Neural progenitor cell (in vitro differentiated cells): ENCODE measurements around the gene WDR88. TPM values are rescaled to one million over a fixed set of nuclear protein-coding genes. Genes with fewer than 3 reads are reported as not detected.
"Not testable (repeated sequence)": the region's sequence is repeated elsewhere in the genome, so short reads cannot be mapped to it uniquely, and the experiment has no call there.

Experiments
- DNase-seq: peaks from one replicate; pipeline ENCODE4 v3.0.0-alpha.2; 2016; ENCODE audit warnings: low spot score
- H2AFZ ChIP-seq: fragments of 200-600 bp; sonication (generic); replicated peaks from 2 replicates; pipeline ENCODE4 v1.6.1; 2016; ENCODE audit warnings: antibody characterized with exemption
- H3F3A ChIP-seq: fragments of 200-600 bp; sonication (generic); 2 replicates; pipeline ENCODE4 v1.6.1; 2016; ENCODE audit warnings: antibody characterized with exemption, low read depth
- H3K27ac ChIP-seq: fragments of 200-600 bp; sonication (generic); 2 replicates; pipeline ENCODE4 v1.5.1; 2016; ENCODE audit warnings: mild to moderate bottlenecking
- H3K27me3 ChIP-seq: fragments of 200-600 bp; sonication (generic); 2 replicates; pipeline ENCODE4 v1.6.1; 2016; ENCODE audit warnings: mild to moderate bottlenecking, moderate library complexity
- H3K36me3 ChIP-seq: fragments of 200-600 bp; sonication (generic); 2 replicates; pipeline ENCODE4 v1.5.1; 2016
- H3K4me1 ChIP-seq: fragments of 200-600 bp; sonication (generic); 2 replicates; pipeline ENCODE4 v1.6.1; 2016; ENCODE audit warnings: mixed run types
- H3K4me2 ChIP-seq: fragments of 200-600 bp; sonication (generic); 2 replicates; pipeline ENCODE4 v1.6.1; 2016
- H3K4me3 ChIP-seq: fragments of 200-600 bp; sonication (generic); 2 replicates; pipeline ENCODE4 v1.5.1; 2016
- H3K79me2 ChIP-seq: fragments of 200-600 bp; sonication (generic); 2 replicates; pipeline ENCODE4 v1.6.1; 2016; ENCODE audit warnings: low read depth
- H3K9ac ChIP-seq: fragments of 200-600 bp; sonication (generic); 2 replicates; pipeline ENCODE4 v1.6.1; 2016
- H3K9me3 ChIP-seq: fragments of 200-600 bp; sonication (generic); 2 replicates; pipeline ENCODE4 v1.5.1; 2016; ENCODE audit warnings: low read depth
- H4K20me1 ChIP-seq: fragments of 200-600 bp; sonication (generic); 2 replicates; pipeline ENCODE4 v1.6.1; 2016; ENCODE audit warnings: low read depth
- H3K27ac Mint-ChIP-seq: 3 replicates; pipeline ENCODE4 v1.8.0; 2021; ENCODE audit warnings: mixed read lengths
- H3K27me3 Mint-ChIP-seq: 2 replicates; pipeline ENCODE4 v1.8.0; 2022; ENCODE audit warnings: low read depth, mild to moderate bottlenecking, inconsistent platforms, moderate library complexity, mixed read lengths; ENCODE audit not compliant: insufficient read depth
- H3K36me3 Mint-ChIP-seq: 3 replicates; pipeline ENCODE4 v1.8.0; 2021; ENCODE audit warnings: mixed read lengths
- H3K4me1 Mint-ChIP-seq: 3 replicates; pipeline ENCODE4 v1.8.0; 2021; ENCODE audit warnings: mixed read lengths
- H3K4me3 Mint-ChIP-seq: 3 replicates; pipeline ENCODE4 v1.8.0; 2021; ENCODE audit warnings: mild to moderate bottlenecking, moderate library complexity, mixed read lengths
- H3K9me3 Mint-ChIP-seq: 3 replicates; pipeline ENCODE4 v1.8.0; 2020; ENCODE audit warnings: mixed read lengths
- EZH2 ChIP-seq: fragments of 200-600 bp; sonication (generic); IDR thresholded peaks from 2 replicates; pipeline ENCODE4 v1.6.1; 2017; ENCODE audit warnings: antibody characterized with exemption, mild to moderate bottlenecking, moderate library complexity
- EZH2phosphoT487 ChIP-seq: fragments of 200-600 bp; sonication (generic); IDR thresholded peaks from 2 replicates; pipeline ENCODE4 v1.6.1; 2017; ENCODE audit warnings: antibody characterized with exemption
- total RNA-seq: library from RNA; depleted of rRNA; stranded (reverse); fragments of >200 nt; gene quantifications from 2 replicates; pipeline ENCODE4 v1.2.3, GENCODE V29; 2015; ENCODE audit warnings: low replicate concordance
- TF ChIP-seq, protein P1 (sequence below): fragments of 200-600 bp; sonication (generic); IDR thresholded peaks from 2 replicates; pipeline ENCODE4 v1.5.1; 2017; ENCODE audit warnings: antibody characterized with exemption, mild to moderate bottlenecking

The WDR88 gene
- total RNA-seq, 1 donor from 2014 or later, result not detected

DNA sequence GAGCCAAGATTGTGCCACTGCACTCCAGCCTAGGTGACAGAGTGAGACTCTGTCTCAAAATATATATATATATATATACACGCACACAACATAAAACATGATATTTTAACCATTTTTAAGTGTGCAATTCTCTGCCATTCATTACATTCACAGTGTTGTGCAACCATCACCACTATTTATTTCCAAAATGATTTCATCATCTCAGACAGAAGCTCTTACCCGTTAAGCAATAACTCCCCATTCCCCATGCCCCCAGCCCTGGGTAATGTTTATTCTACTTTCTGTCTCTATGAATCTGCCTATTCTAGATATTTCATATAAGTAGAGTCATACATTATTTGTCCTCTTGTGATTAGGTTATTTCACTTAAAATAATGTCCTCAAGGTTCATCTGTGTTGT, 20.3 kb downstream of the WDR88 start:
- Histone ChIP-seq H3K36me3 (no peaks in the 10 kb centered on the region), H4K20me1 (no peaks in the 10 kb centered on the region), H3K27me3 (no peaks in the 10 kb centered on the region), H3K4me1 (no peaks in the 10 kb centered on the region), H3K9me3 (no peaks in the 10 kb centered on the region), H3K4me2 (no peak overlapping the region), H2AFZ (no peak overlapping the region), H3F3A (no peaks in the 10 kb centered on the region), H3K4me3 (no peak overlapping the region), H3K27ac (no peak overlapping the region), H3K79me2 (no peaks in the 10 kb centered on the region), H3K9ac (no peak overlapping the region)
- TF ChIP-seq EZH2phosphoT487 (no peak), EZH2 (no peak)
- TF ChIP-seq, protein P1, sequence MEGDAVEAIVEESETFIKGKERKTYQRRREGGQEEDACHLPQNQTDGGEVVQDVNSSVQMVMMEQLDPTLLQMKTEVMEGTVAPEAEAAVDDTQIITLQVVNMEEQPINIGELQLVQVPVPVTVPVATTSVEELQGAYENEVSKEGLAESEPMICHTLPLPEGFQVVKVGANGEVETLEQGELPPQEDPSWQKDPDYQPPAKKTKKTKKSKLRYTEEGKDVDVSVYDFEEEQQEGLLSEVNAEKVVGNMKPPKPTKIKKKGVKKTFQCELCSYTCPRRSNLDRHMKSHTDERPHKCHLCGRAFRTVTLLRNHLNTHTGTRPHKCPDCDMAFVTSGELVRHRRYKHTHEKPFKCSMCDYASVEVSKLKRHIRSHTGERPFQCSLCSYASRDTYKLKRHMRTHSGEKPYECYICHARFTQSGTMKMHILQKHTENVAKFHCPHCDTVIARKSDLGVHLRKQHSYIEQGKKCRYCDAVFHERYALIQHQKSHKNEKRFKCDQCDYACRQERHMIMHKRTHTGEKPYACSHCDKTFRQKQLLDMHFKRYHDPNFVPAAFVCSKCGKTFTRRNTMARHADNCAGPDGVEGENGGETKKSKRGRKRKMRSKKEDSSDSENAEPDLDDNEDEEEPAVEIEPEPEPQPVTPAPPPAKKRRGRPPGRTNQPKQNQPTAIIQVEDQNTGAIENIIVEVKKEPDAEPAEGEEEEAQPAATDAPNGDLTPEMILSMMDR, result no peak
- H3K27ac Mint-ChIP-seq, result no peak overlapping the region
- peaks cover 5% of the 10 kb centered on the region for H3K27me3 Mint-ChIP-seq
- no peaks in the 10 kb centered on the region for H3K9me3 Mint-ChIP-seq
- no peaks in the 10 kb centered on the region for H3K36me3 Mint-ChIP-seq
- DNase-seq, result no peak
- no peak overlapping the region for H3K4me3 Mint-ChIP-seq
- H3K4me1 Mint-ChIP-seq, result no peaks in the 10 kb centered on the region

DNA sequence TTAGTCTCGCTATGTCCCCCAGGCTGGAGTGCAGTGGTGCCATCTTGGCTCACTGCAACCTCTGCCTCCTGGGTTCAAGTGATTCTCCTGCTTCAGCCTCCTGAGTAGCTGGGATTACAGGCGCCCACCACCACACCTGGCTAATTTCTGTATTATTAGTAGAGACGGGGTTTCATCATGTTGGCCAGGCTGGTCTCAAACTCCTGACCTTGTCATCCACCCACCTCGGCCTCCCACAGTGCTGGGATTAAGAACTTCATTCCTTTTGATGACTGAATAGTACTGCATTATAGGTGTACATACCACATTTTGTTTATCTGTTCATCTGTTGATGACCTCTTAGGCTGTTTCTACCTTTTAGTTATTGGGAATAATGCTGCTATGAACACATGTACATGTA, 20.7 kb downstream of the WDR88 start:
- H4K20me1 ChIP-seq, H3K36me3 Mint-ChIP-seq, H3K27ac ChIP-seq, H3K4me2 ChIP-seq, H3K4me1 ChIP-seq, H3K4me1 Mint-ChIP-seq, H3K27me3 Mint-ChIP-seq, H3F3A ChIP-seq, H3K9me3 Mint-ChIP-seq, DNase-seq, H3K9me3 ChIP-seq, H3K27me3 ChIP-seq, H3K4me3 Mint-ChIP-seq, H3K79me2 ChIP-seq, H3K9ac ChIP-seq, H3K36me3 ChIP-seq, H2AFZ ChIP-seq, H3K4me3 ChIP-seq, H3K27ac Mint-ChIP-seq: not testable (repeated sequence)

DNA sequence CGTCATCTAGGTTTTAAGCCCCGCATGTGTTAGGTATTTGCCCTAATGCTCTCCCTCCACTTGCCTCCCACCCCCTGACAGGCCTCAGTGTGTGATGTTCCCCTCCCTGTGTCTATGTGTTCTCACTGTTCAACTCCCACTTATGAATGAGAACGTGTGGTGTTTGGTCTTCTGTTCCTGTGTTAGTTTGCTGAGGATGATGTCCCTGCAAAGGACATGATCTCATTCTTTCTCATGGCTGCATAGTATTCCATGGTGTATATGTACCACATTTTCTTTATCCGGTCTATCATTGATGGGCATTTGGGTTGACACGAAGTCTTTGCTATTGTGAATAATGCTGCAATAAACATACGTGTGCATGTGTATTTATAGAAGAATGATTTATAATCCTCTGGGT, 22.4 kb downstream of the WDR88 start:
- not testable (repeated sequence) for H3F3A ChIP-seq, H3K36me3 ChIP-seq, H3K79me2 ChIP-seq, H3K9me3 ChIP-seq, H3K4me1 ChIP-seq, H3K27me3 ChIP-seq, H3K9ac ChIP-seq, H3K36me3 Mint-ChIP-seq, H3K9me3 Mint-ChIP-seq, H3K4me1 Mint-ChIP-seq, DNase-seq, H4K20me1 ChIP-seq, H3K4me3 Mint-ChIP-seq, H3K4me2 ChIP-seq, H3K4me3 ChIP-seq, H3K27ac ChIP-seq, H3K27me3 Mint-ChIP-seq, H3K27ac Mint-ChIP-seq, H2AFZ ChIP-seq

DNA sequence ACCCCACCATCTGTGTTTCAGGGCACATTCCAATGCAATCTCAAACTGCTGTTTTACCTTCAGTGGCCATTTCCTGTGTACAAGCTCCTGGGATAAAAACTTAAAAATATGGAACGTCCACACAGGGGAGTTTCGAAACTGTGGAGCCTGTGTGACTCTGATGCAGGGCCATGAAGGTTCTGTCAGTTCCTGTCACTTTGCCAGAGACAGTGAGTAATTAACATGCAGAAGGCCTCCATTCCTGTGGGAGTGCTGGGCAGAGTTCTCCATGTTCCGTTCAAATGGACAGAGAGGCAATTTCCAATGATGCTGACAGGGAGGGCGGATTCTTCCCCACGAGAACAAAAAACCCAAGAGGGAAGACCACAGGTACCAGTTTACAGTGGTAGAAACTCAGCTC, 24.4 kb downstream of the WDR88 start:
- no peak overlapping the region for H3K4me2 ChIP-seq
- H3K4me1 ChIP-seq, result no peaks in the 10 kb centered on the region
- no peaks in the 10 kb centered on the region for H3K79me2 ChIP-seq
- H3K4me1 Mint-ChIP-seq, result no peaks in the 10 kb centered on the region
- no peaks in the 10 kb centered on the region for H4K20me1 ChIP-seq
- TF ChIP-seq EZH2phosphoT487 (no peak), EZH2 (no peak)
- TF ChIP-seq, protein P1, result no peak
- H3K4me3 ChIP-seq, result no peak overlapping the region
- H3K27ac ChIP-seq, result no peak overlapping the region
- no peak for DNase-seq
- peaks cover 7% of the 10 kb centered on the region for H3K27me3 Mint-ChIP-seq
- H3K36me3 ChIP-seq, result no peaks in the 10 kb centered on the region
- H3K27ac Mint-ChIP-seq, result no peak overlapping the region
- H3K4me3 Mint-ChIP-seq, result no peak overlapping the region
- H3K36me3 Mint-ChIP-seq, result peaks cover 2% of the 10 kb centered on the region
- no peaks in the 10 kb centered on the region for H3K9me3 ChIP-seq
- no peak overlapping the region for H2AFZ ChIP-seq
- no peak overlapping the region for H3K9ac ChIP-seq
- no peaks in the 10 kb centered on the region for H3F3A ChIP-seq
- H3K27me3 ChIP-seq, result no peaks in the 10 kb centered on the region
- no peaks in the 10 kb centered on the region for H3K9me3 Mint-ChIP-seq
